ENCODE measurements around the gene SLC2A4. TPM values are rescaled to one million over a fixed set of nuclear protein-coding genes. Genes with fewer than 3 reads are reported as not detected.
A peak's percentile ranks its signal among the peaks of the same experiment; 100 is the strongest.

Gene SLC2A4
- total RNA-seq, 1 donor from 2014 or later, result 1.1 TPM

DNA sequence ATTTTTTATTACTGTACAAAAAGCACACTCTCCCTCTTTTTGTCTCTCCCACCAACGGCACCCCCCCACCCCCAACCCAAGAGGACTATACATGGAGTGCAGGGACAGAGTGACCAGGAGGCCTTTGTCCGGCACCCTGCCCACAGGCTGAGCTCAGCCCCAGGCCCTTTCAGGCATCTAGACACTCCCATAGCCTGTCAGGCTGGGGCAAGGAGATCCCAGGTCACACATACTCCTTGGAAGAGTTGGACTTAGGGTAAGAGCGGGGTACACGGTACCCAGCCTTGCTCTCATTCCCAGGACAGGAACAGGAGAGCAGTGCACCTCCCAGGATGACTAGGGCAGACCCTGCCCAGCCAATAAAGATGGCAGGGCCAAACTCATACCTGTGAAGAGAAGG lies 21.4 kb upstream of the SLC2A4 start:
- intact Hi-C loops (cut with DNase I), result no loop called here
- TF ChIP-seq, protein P1, sequence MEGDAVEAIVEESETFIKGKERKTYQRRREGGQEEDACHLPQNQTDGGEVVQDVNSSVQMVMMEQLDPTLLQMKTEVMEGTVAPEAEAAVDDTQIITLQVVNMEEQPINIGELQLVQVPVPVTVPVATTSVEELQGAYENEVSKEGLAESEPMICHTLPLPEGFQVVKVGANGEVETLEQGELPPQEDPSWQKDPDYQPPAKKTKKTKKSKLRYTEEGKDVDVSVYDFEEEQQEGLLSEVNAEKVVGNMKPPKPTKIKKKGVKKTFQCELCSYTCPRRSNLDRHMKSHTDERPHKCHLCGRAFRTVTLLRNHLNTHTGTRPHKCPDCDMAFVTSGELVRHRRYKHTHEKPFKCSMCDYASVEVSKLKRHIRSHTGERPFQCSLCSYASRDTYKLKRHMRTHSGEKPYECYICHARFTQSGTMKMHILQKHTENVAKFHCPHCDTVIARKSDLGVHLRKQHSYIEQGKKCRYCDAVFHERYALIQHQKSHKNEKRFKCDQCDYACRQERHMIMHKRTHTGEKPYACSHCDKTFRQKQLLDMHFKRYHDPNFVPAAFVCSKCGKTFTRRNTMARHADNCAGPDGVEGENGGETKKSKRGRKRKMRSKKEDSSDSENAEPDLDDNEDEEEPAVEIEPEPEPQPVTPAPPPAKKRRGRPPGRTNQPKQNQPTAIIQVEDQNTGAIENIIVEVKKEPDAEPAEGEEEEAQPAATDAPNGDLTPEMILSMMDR (IDR thresholded peaks at IDR 0.05), result no peak
- ATAC-seq (no peak), DNase-seq (no peak)
- peak overlapping the region; percentile 88 for H3K27ac ChIP-seq
- no peaks in the 10 kb centered on the region for H3K9me3 ChIP-seq
- peaks cover 21% of the 10 kb centered on the region for H3K27me3 ChIP-seq (ENCODE audit: low read depth)
- H3K36me3 ChIP-seq, result peaks cover 41% of the 10 kb centered on the region
- peaks cover 52% of the 10 kb centered on the region for H3K4me1 ChIP-seq
- peak overlapping the region; percentile 67 for H3K4me3 ChIP-seq

DNA sequence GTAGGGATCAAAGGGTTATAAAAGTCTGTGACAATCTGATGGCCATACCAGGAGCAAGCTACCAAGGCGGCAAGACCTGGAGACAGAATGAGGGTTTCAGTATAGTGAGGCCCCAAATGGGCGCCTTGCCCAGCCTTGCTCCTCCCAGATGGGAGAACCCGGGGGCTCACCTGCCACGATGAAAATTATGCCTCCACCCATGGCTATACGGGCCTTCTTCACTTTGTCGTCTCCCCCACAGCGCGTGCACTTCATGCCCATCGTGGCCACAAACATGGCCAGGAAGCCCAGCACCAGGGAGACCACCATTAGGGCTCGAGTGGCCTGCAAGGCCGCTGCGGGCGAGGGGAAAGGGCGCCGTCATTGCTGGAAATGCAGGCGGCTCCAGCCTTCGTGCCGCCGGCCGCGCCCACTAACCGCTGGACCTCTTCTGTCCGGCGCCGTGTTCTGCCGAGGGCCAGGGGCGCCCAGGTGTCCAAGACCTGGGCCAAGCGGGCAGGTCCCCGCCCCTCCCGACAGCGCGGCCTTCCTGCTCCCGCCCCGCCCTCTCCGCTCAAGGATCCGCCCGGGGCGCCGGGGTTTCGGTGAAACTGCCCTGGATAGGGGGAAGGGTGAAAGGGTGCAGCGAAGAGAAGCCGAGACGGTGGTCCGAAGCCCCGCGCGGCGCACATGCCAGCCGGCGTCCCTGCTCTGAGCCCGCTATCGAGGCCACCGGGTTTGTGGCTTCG lies 20.7 kb upstream of the SLC2A4 start:
- TF ChIP-seq, protein P1 (IDR thresholded peaks at IDR 0.05), result no peak
- Histone ChIP-seq H3K27me3 (ENCODE audit: low read depth) (peaks cover 21% of the 10 kb centered on the region), H3K27ac (peak overlapping the region; percentile 88), H3K4me1 (peaks cover 52% of the 10 kb centered on the region), H3K36me3 (peaks cover 34% of the 10 kb centered on the region), H3K9me3 (no peaks in the 10 kb centered on the region), H3K4me3 (peak overlapping the region; percentile 67)
- ATAC-seq (peak; percentile 80 to 82), DNase-seq (peak; percentile 89)
- intact Hi-C loops (cut with DNase I), result no loop called here

GRCh38 chr17:7261379-7262191 lies 19.9 kb upstream of the SLC2A4 start:
- intact Hi-C loops (cut with DNase I), result no loop called here
- Histone ChIP-seq H3K4me1 (peaks cover 52% of the 10 kb centered on the region), H3K36me3 (peaks cover 26% of the 10 kb centered on the region), H3K27me3 (ENCODE audit: low read depth) (peaks cover 21% of the 10 kb centered on the region), H3K27ac (peak overlapping the region; percentile 88), H3K4me3 (peak overlapping the region; percentile 67), H3K9me3 (no peaks in the 10 kb centered on the region)
- peak; percentile 28 to 31 for ATAC-seq
- DNase-seq, result peak; percentile 55
- TF ChIP-seq, protein P1 (IDR thresholded peaks at IDR 0.05), result no peak

- ATAC-seq, result peak; percentile 83 to 90
- H3K27ac ChIP-seq, result peak within 1 kb of the TSS; percentile 88
- H3K4me1 ChIP-seq, result peaks cover 52% of the 10 kb centered on the region
- peak; percentile 92 for DNase-seq
- peak within 1 kb of the TSS; percentile 67 for H3K4me3 ChIP-seq
- peaks cover 18% of the 10 kb centered on the region for H3K36me3 ChIP-seq
- intact Hi-C loops (cut with DNase I), result no loop called here
- TF ChIP-seq, protein P1 (IDR thresholded peaks at IDR 0.05), result no peak
- peaks cover 21% of the 10 kb centered on the region for H3K27me3 ChIP-seq (ENCODE audit: low read depth)
- H3K9me3 ChIP-seq, result no peaks in the 10 kb centered on the region
Observed at GRCh38 chr17:7262192-7262934, 19.2 kb upstream of the SLC2A4 start, which contains the start of gene CLDN7. TSS of gene CLDN7 (minus strand) at chr17:7262478. CDS start at chr17:7262043, 435 bp downstream.
